HepG2 (cell line): Measurements from ENCODE around the gene CHRNB1. TPM values are rescaled to one million over a fixed set of nuclear protein-coding genes. Genes with fewer than 3 reads are reported as not detected.

Source experiments
- ATAC-seq: fragments of 200-7000 bp; cut with Tn5 transposase; 3 replicates; pipeline ENCODE4 v1.9.1; 2020; ENCODE audit warnings: mild to moderate bottlenecking, moderate library complexity
- BruUV-seq: library from RNA; stranded (reverse); fragments of 400-500 nt; replicated peaks from 2 replicates; lab custom pipeline; 2021; lab: Mats Ljungman, UMichigan
- CTCF ChIA-PET: fragments of 300-600 bp; formaldehyde crosslinking; extraction: SDS; loops from one replicate; lab custom pipeline; 2021; ENCODE audit warnings: low total read pairs, inconsistent platforms, low intra/inter-chr PET ratio; lab: Yijun Ruan, JAX
- POLR2A ChIA-PET: fragments of 350-600 bp; sonication (Branson Sonifier 250); formaldehyde crosslinking; loops from one replicate; lab custom pipeline; 2020; ENCODE audit warnings: antibody characterized with exemption, inconsistent platforms; lab: Yijun Ruan, JAX
- DNase-seq: peaks from one replicate; pipeline ENCODE4 v3.0.0-alpha.2; 2015; ENCODE audit warnings: low spot score
- FAIRE-seq: peaks from 3 replicates; lab custom pipeline; 2011; peaks lifted over from hg19 to GRCh38; lab: Jason Lieb, UNC
- H2AFZ ChIP-seq: one replicate; pipeline ENCODE4 v1.6.1; 2011; ENCODE audit warnings: low read length, inconsistent platforms
- H3K27ac ChIP-seq: fragments of 300-600 bp; 3 replicates; pipeline ENCODE4 v1.8.0; 2011; ENCODE audit warnings: mixed run types, mild to moderate bottlenecking, mixed read lengths, low read length, inconsistent platforms; ENCODE audit not compliant: insufficient read depth; ENCODE audit errors: extremely low read length
- H3K27me3 ChIP-seq, 2 experiments: fragments of 200-600 bp in 1 of 2; 2 replicates in 1 of 2; 3 replicates in 1 of 2; pipeline versions ENCODE4 v1.6.0 to v1.8.0; 2011; ENCODE audit warnings: low read length in 2 of 2, mild to moderate bottlenecking in 2 of 2, moderate library complexity in 2 of 2, inconsistent platforms in 1 of 2; ENCODE audit not compliant: insufficient read depth in 2 of 2, control insufficient read depth in 1 of 2
- H3K36me3 ChIP-seq, 2 experiments: fragments of 200-600 bp in 1 of 2; replicated peaks in 1 of 2; 2 replicates in 1 of 2; 3 replicates in 1 of 2; pipeline versions ENCODE4 v1.5.1 to v1.8.0; 2011; ENCODE audit warnings: low read length in 2 of 2, inconsistent platforms in 1 of 2; ENCODE audit not compliant: insufficient read depth in 2 of 2, control insufficient read depth in 1 of 2
- H3K4me1 ChIP-seq: 2 replicates; pipeline ENCODE4 v1.5.1; 2012; ENCODE audit warnings: low read length, inconsistent platforms; ENCODE audit not compliant: insufficient read depth
- H3K4me2 ChIP-seq: 2 replicates; pipeline ENCODE4 v1.6.0; 2011; ENCODE audit warnings: low read depth, low read length, inconsistent platforms
- H3K4me3 ChIP-seq, 3 experiments: fragments of 200-600 bp in 1 of 3; sonication (generic), shearing (Covaris generic) in 1 of 3; replicated peaks in 1 of 3; 2 replicates each; pipeline ENCODE4 v1.5.1; 2011 to 2016; ENCODE audit warnings: low read length in 3 of 3, inconsistent platforms in 2 of 3, low read depth in 2 of 3, mild to moderate bottlenecking in 2 of 3, control low read depth in 1 of 3, mixed read lengths in 1 of 3; ENCODE audit not compliant: insufficient read depth in 1 of 3
- H3K79me2 ChIP-seq: one replicate; pipeline ENCODE4 v1.6.1; 2011; ENCODE audit warnings: low read length, inconsistent platforms; ENCODE audit not compliant: insufficient read depth
- H3K9ac ChIP-seq: 2 replicates; pipeline ENCODE4 v1.6.0; 2011; ENCODE audit warnings: mild to moderate bottlenecking, low read depth, low read length, inconsistent platforms; ENCODE audit not compliant: insufficient read depth
- H3K9me3 ChIP-seq: 2 replicates; pipeline ENCODE4 v1.5.1; 2012; ENCODE audit warnings: mild to moderate bottlenecking, low read length
- H4K20me1 ChIP-seq: 2 replicates; pipeline ENCODE4 v1.6.0; 2011; ENCODE audit warnings: inconsistent platforms, mild to moderate bottlenecking, low read length, moderate library complexity; ENCODE audit not compliant: insufficient read depth
- CBFB ChIP-seq: sonication (generic); formaldehyde crosslinking; IDR thresholded peaks from 2 replicates; pipeline ENCODE4 v1.4.0; 2020; ENCODE audit warnings: missing genetic modification reagents
- CHD4 ChIP-seq: fragments of 200-600 bp; sonication (generic); IDR thresholded peaks from 2 replicates; pipeline ENCODE4 v1.7.0; 2017; ENCODE audit warnings: mild to moderate bottlenecking, low read length, borderline replicate concordance
- FOSL1 ChIP-seq: sonication (generic); formaldehyde crosslinking; IDR thresholded peaks from 2 replicates; pipeline ENCODE4 v1.9.0; 2021; ENCODE audit warnings: missing genetic modification reagents, borderline replicate concordance
- KDM5A ChIP-seq: fragments of 200-600 bp; sonication (generic); IDR thresholded peaks from 2 replicates; pipeline ENCODE4 v1.7.0; 2018; ENCODE audit warnings: antibody characterized with exemption, mild to moderate bottlenecking, low read length, borderline replicate concordance
- SSRP1 ChIP-seq: IDR thresholded peaks from 2 replicates; pipeline ENCODE4 v1.6.1; 2016; ENCODE audit warnings: control low read depth
- ZNF678 ChIP-seq: sonication (generic); formaldehyde crosslinking; IDR thresholded peaks from 2 replicates; pipeline ENCODE4 v1.4.0; 2020; ENCODE audit warnings: mild to moderate bottlenecking, missing genetic modification reagents
- ZNF709 ChIP-seq: sonication (generic); formaldehyde crosslinking; IDR thresholded peaks from 2 replicates; pipeline ENCODE4 v1.5.0; 2020; ENCODE audit warnings: mild to moderate bottlenecking, missing genetic modification reagents
- ZNF720 ChIP-seq: sonication (generic); formaldehyde crosslinking; IDR thresholded peaks from 2 replicates; pipeline ENCODE4 v1.4.0; 2020; ENCODE audit warnings: missing genetic modification reagents
- WGBS: methylation state at CpG from one replicate; pipeline ENCODE4 v1.1.6; 2017; ENCODE audit warnings: low lambda C conversion rate; 5-methylcytosine and 5-hydroxymethylcytosine counted together
- in situ Hi-C: cut with HindIII; loops from 2 replicates; pipeline ENCODE4 v1.10.0; 2017; ENCODE audit warnings: low pct_unique_long_range_greater_than_20kb; ENCODE audit not compliant: extremely low pct_ligation_motif_present
- intact Hi-C: fragments of 100-400 bp; cut with micrococcal nuclease; formaldehyde crosslinking; loops from one replicate; pipeline ENCODE4 v1.10.0; 2022; ENCODE audit not compliant: unreplicated experiment
- polyA plus RNA-seq, 8 experiments: library from polyadenylated mRNA; depleted of rRNA in 3 of 8; stranded (reverse) in 7 of 8; unstranded in 1 of 8; fragments of >200 nt; fragmentation: Illumina TruSeq in 4 of 8; extraction: Trizol in 4 of 8; gene quantifications; 2 replicates each; pipeline versions ENCODE4 v1.2.1 to v1.2.3, GENCODE V29; 2011 to 2016; ENCODE audit warnings: low read depth in 4 of 8, missing spikeins in 1 of 8, mixed read lengths in 1 of 8; ENCODE audit not compliant: insufficient read depth in 1 of 8
- total RNA-seq, 5 experiments: library from RNA; depleted of rRNA; stranded (reverse); fragments of >200 nt; fragmentation: Illumina TruSeq; extraction: Trizol; gene quantifications; 2 replicates each; pipeline ENCODE4 v1.2.3, GENCODE V29; 2016; ENCODE audit warnings: low read depth in 1 of 5
- TF ChIP-seq, protein P1 (sequence below): sonication (generic); formaldehyde crosslinking; IDR thresholded peaks from 2 replicates; pipeline ENCODE4 v1.4.0; 2020; ENCODE audit warnings: missing genetic modification reagents, mild to moderate bottlenecking, borderline replicate concordance
- TF ChIP-seq, protein P2 (sequence below): IDR thresholded peaks from 2 replicates; pipeline ENCODE4 v1.6.1; 2012; ENCODE audit warnings: inconsistent platforms
- TF ChIP-seq, protein P3 (sequence below): sonication (generic); formaldehyde crosslinking; IDR thresholded peaks from 2 replicates; pipeline ENCODE4 v1.5.0; 2020; ENCODE audit warnings: missing genetic modification reagents, mild to moderate bottlenecking, borderline replicate concordance
- TF ChIP-seq, protein P4 (sequence below): sonication (generic); formaldehyde crosslinking; IDR thresholded peaks from 2 replicates; pipeline ENCODE4 v1.4.0; 2020; ENCODE audit warnings: missing genetic modification reagents, borderline replicate concordance
- TF ChIP-seq, protein P5 (sequence below): IDR thresholded peaks from 2 replicates; pipeline ENCODE4 v1.6.1; 2018; ENCODE audit warnings: missing genetic modification reagents, mild to moderate bottlenecking, missing compliant biosample characterization
- TF ChIP-seq, protein P6 (sequence below): sonication (generic); formaldehyde crosslinking; IDR thresholded peaks from 2 replicates; pipeline ENCODE4 v1.8.0; 2022; ENCODE audit warnings: missing genetic modification reagents, low read depth, mild to moderate bottlenecking, borderline replicate concordance

The CHRNB1 gene
- total and polyA plus RNA-seq, 2 of the 13 experiments (the other 11 are each of a cell fraction or from before 2014, with no cell fraction given) = 5.4 to 33.7 TPM

DNA sequence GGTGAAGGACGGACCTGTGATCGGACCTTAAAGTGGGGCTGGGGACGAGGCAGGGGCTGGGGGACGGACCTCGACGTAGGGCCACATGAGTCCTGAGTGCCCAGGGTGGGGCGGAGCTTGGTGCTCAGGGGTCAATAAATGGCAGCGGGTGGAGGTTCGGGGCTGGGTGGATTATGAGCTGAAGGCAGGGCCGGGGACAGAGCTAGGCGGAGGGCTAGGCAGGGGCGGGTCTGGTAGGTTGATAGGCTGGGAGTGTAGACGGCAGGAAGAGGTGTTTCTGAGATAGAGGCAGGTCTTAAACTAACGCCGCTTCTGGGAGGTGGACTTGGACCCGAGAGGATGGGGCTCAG is 733 bp downstream of the CHRNB1 start (continued):
- TF ChIP-seq, protein P1, sequence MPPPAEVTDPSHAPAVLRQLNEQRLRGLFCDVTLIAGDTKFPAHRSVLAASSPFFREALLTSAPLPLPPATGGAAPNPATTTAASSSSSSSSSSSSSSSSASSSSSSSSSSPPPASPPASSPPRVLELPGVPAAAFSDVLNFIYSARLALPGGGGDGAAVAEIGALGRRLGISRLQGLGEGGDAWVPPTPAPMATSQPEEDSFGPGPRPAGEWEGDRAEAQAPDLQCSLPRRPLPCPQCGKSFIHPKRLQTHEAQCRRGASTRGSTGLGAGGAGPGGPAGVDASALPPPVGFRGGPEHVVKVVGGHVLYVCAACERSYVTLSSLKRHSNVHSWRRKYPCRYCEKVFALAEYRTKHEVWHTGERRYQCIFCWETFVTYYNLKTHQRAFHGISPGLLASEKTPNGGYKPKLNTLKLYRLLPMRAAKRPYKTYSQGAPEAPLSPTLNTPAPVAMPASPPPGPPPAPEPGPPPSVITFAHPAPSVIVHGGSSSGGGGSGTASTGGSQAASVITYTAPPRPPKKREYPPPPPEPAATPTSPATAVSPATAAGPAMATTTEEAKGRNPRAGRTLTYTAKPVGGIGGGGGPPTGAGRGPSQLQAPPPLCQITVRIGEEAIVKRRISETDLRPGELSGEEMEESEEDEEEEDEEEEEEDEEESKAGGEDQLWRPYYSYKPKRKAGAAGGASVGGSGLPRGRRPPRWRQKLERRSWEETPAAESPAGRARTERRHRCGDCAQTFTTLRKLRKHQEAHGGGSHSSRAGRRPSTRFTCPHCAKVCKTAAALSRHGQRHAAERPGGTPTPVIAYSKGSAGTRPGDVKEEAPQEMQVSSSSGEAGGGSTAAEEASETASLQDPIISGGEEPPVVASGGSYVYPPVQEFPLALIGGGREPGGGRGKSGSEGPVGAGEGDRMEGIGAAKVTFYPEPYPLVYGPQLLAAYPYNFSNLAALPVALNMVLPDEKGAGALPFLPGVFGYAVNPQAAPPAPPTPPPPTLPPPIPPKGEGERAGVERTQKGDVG (CRISPR knock-in tag) = no peak

DNA sequence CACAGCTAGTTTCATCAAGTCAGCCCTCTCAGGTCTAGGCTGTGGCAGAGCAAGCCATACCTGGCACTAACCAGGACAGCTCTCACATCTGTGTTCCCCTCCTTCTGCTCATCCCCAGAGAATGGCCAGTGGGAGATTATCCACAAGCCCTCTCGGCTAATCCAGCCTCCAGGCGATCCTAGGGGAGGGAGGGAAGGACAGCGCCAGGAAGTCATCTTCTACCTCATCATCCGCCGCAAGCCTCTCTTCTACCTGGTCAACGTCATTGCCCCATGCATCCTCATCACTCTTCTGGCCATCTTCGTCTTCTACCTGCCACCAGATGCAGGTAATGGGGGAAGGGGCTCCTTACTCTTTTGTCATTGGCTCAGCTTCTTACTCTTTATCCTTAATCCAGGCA is 3.6 kb downstream of the CHRNB1 start:
- H3K27me3 ChIP-seq = peaks cover 2 to 5% of the 10 kb centered on the region in 2 experiments; a peak in 2 of 5 replicates
- in situ Hi-C loops (no loop called here), intact Hi-C loops (loop anchor here (5.0 kb wide), 1 partner anchor 34 kb away; the partner anchor contains the start of genes POLR2A and SLC35G6)
- ATAC-seq (no peak), FAIRE-seq (no peak), DNase-seq (no peak)
- H3K4me2 ChIP-seq = no peak overlapping the region
- POLR2A ChIA-PET = no interaction called here
- no TSS peak for BruUV-seq
- H3K4me1 ChIP-seq = peaks cover 23% of the 10 kb centered on the region
- no peaks in the 10 kb centered on the region for H3K36me3 ChIP-seq
- H3K27ac ChIP-seq = no peak overlapping the region
- H2AFZ ChIP-seq = no peak overlapping the region
- H3K4me3 ChIP-seq = no peak overlapping the region
- H3K9ac ChIP-seq = no peak overlapping the region
- CTCF ChIA-PET = no interaction called here
- H3K79me2 ChIP-seq = no peaks in the 10 kb centered on the region
- no peaks in the 10 kb centered on the region for H3K9me3 ChIP-seq
- WGBS = 97% methylated on average over 7 of the region's 7 CpGs
- H4K20me1 ChIP-seq = no peaks in the 10 kb centered on the region
- TF ChIP-seq, protein P2, sequence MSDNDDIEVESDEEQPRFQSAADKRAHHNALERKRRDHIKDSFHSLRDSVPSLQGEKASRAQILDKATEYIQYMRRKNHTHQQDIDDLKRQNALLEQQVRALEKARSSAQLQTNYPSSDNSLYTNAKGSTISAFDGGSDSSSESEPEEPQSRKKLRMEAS = no peak
- TF ChIP-seq, protein P3, sequence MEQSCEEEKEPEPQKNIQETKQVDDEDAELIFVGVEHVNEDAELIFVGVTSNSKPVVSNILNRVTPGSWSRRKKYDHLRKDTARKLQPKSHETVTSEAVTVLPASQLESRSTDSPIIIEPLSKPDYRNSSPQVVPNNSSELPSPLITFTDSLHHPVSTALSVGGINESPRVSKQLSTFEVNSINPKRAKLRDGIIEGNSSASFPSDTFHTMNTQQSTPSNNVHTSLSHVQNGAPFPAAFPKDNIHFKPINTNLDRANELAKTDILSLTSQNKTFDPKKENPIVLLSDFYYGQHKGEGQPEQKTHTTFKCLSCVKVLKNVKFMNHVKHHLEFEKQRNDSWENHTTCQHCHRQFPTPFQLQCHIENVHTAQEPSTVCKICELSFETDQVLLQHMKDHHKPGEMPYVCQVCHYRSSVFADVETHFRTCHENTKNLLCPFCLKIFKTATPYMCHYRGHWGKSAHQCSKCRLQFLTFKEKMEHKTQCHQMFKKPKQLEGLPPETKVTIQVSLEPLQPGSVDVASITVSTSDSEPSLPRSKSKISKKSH (CRISPR knock-in tag) = no peak
- TF ChIP-seq CBFB (CRISPR knock-in tag) = no peak
- TF ChIP-seq, protein P4, sequence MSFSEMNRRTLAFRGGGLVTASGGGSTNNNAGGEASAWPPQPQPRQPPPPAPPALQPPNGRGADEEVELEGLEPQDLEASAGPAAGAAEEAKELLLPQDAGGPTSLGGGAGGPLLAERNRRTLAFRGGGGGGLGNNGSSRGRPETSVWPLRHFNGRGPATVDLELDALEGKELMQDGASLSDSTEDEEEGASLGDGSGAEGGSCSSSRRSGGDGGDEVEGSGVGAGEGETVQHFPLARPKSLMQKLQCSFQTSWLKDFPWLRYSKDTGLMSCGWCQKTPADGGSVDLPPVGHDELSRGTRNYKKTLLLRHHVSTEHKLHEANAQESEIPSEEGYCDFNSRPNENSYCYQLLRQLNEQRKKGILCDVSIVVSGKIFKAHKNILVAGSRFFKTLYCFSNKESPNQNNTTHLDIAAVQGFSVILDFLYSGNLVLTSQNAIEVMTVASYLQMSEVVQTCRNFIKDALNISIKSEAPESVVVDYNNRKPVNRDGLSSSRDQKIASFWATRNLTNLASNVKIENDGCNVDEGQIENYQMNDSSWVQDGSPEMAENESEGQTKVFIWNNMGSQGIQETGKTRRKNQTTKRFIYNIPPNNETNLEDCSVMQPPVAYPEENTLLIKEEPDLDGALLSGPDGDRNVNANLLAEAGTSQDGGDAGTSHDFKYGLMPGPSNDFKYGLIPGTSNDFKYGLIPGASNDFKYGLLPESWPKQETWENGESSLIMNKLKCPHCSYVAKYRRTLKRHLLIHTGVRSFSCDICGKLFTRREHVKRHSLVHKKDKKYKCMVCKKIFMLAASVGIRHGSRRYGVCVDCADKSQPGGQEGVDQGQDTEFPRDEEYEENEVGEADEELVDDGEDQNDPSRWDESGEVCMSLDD (CRISPR knock-in tag) = no peak
- no peak for TF ChIP-seq CHD4
- no peak for TF ChIP-seq KDM5A
- TF ChIP-seq SSRP1 (CRISPR knock-in tag) = no peak
- no peak for TF ChIP-seq ZNF720 (CRISPR knock-in tag)
- TF ChIP-seq ZNF709 (CRISPR knock-in tag) = no peak
- no peak for TF ChIP-seq ZNF678 (CRISPR knock-in tag)
- TF ChIP-seq, protein P5, sequence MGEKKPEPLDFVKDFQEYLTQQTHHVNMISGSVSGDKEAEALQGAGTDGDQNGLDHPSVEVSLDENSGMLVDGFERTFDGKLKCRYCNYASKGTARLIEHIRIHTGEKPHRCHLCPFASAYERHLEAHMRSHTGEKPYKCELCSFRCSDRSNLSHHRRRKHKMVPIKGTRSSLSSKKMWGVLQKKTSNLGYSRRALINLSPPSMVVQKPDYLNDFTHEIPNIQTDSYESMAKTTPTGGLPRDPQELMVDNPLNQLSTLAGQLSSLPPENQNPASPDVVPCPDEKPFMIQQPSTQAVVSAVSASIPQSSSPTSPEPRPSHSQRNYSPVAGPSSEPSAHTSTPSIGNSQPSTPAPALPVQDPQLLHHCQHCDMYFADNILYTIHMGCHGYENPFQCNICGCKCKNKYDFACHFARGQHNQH (CRISPR knock-in tag) = no peak
- no peak for TF ChIP-seq FOSL1
- TF ChIP-seq, protein P6, sequence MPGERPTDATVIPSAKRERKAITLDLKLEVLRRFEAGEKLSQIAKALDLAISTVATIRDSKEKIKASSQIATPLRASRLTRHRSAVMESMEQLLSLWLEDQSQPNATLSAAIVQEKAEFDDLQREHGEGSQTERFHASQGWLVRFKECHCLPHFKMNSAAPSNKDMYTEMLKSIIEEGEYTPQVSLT (CRISPR knock-in tag) = no peak
